Chondrocyte (in vitro differentiated cells): Measurements from ENCODE around the gene LHX5. TPM values are rescaled to one million over a fixed set of nuclear protein-coding genes. Genes with fewer than 3 reads are reported as not detected.

Experiments used
- DNase-seq: peaks from one replicate; pipeline ENCODE4 v3.0.0; 2021; ENCODE audit warnings: mixed read lengths, low spot score
- H3K27ac Mint-ChIP-seq: one replicate; pipeline ENCODE4 v1.8.0; 2021; ENCODE audit warnings: mild to moderate bottlenecking, moderate library complexity, mixed read lengths; ENCODE audit not compliant: unreplicated experiment
- H3K27me3 Mint-ChIP-seq: 2 replicates; pipeline ENCODE4 v1.8.0; 2021; ENCODE audit warnings: low read depth, mixed read lengths
- H3K36me3 Mint-ChIP-seq: 2 replicates; pipeline ENCODE4 v1.8.0; 2021; ENCODE audit warnings: low read depth, mixed read lengths
- H3K4me1 Mint-ChIP-seq: 2 replicates; pipeline ENCODE4 v1.8.0; 2021; ENCODE audit warnings: low read depth, mild to moderate bottlenecking, mixed read lengths
- H3K4me3 Mint-ChIP-seq: one replicate; pipeline ENCODE4 v1.8.0; 2021; ENCODE audit warnings: mild to moderate bottlenecking, moderate library complexity, mixed read lengths; ENCODE audit not compliant: unreplicated experiment
- H3K9me3 Mint-ChIP-seq: 2 replicates; pipeline ENCODE4 v1.8.0; 2021; ENCODE audit warnings: low read depth, mixed read lengths
- CTCF ChIP-seq: fragments of 200-600 bp; sonication (generic); IDR thresholded peaks from 2 replicates; pipeline ENCODE4 v1.5.0; 2021; ENCODE audit warnings: antibody characterized with exemption, mild to moderate bottlenecking, moderate library complexity
- total RNA-seq: library from RNA; stranded (reverse); gene quantifications from 3 replicates; pipeline ENCODE4 v1.2.1, GENCODE V29; 2021

LHX5 gene
- total RNA-seq, 1 donor from 2014 or later = not detected

- Mint-ChIP-seq H3K27ac (no peak overlapping the region), H3K4me3 (no peak overlapping the region), H3K9me3 (no peaks in the 10 kb centered on the region), H3K36me3 (peaks cover 2% of the 10 kb centered on the region), H3K27me3 (peaks cover 1% of the 10 kb centered on the region), H3K4me1 (peaks cover 18% of the 10 kb centered on the region)
- DNase-seq = peak; percentile 72
- no peak for TF ChIP-seq CTCF
Observed at GRCh38 chr12:113418213-113418879, 53.3 kb downstream of the LHX5 start.

GRCh38 chr12:113416091-113416754 is 55.4 kb downstream of the LHX5 start:
- peak; percentile 53 for DNase-seq
- H3K36me3 Mint-ChIP-seq = no peaks in the 10 kb centered on the region
- no peaks in the 10 kb centered on the region for H3K4me1 Mint-ChIP-seq
- H3K9me3 Mint-ChIP-seq = no peaks in the 10 kb centered on the region
- no peak for TF ChIP-seq CTCF
- peaks cover 5% of the 10 kb centered on the region for H3K27me3 Mint-ChIP-seq
- H3K4me3 Mint-ChIP-seq = no peak overlapping the region
- no peak overlapping the region for H3K27ac Mint-ChIP-seq

- H3K4me3 Mint-ChIP-seq = no peak overlapping the region
- H3K4me1 Mint-ChIP-seq = no peaks in the 10 kb centered on the region
- no peaks in the 10 kb centered on the region for H3K9me3 Mint-ChIP-seq
- no peak for TF ChIP-seq CTCF
- H3K36me3 Mint-ChIP-seq = no peaks in the 10 kb centered on the region
- peak; percentile 38 for DNase-seq
- H3K27ac Mint-ChIP-seq = no peak overlapping the region
- peaks cover 17% of the 10 kb centered on the region for H3K27me3 Mint-ChIP-seq
Observed at GRCh38 chr12:113414519-113415038, 57.1 kb downstream of the LHX5 start.

GRCh38 chr12:113413488-113413939 is 58.2 kb downstream of the LHX5 start:
- no peak for DNase-seq
- H3K36me3 Mint-ChIP-seq = no peaks in the 10 kb centered on the region
- no peaks in the 10 kb centered on the region for H3K9me3 Mint-ChIP-seq
- H3K27me3 Mint-ChIP-seq = peaks cover 17% of the 10 kb centered on the region
- TF ChIP-seq CTCF = no peak
- no peak overlapping the region for H3K4me3 Mint-ChIP-seq
- H3K27ac Mint-ChIP-seq = no peak overlapping the region
- no peaks in the 10 kb centered on the region for H3K4me1 Mint-ChIP-seq

Other genes with a start within 250 kb of the LHX5 start
- 14.5 to 21.0 TPM (median 20.9 TPM) in 3 replicates for gene SLC8B1, start 136.8 kb downstream of the LHX5 start, total RNA-seq
- gene PLBD2, start 113.3 kb downstream of the LHX5 start, total RNA-seq = 91.4 to 102 TPM (median 102 TPM) in 3 replicates
- gene SDS, start 68.0 kb downstream of the LHX5 start, total RNA-seq = not detected in 3 replicates
- 8.4 to 9.4 TPM (median 8.7 TPM) in 3 replicates for gene SDSL, start 49.5 kb downstream of the LHX5 start, total RNA-seq